MM.1S (cell line): ENCODE results near the gene PARVA.
"Not testable (repeated sequence)": the region's sequence is repeated elsewhere in the genome, so short reads cannot be mapped to it uniquely, and the experiment has no call there.

Experiments
- DNase-seq: peaks from one replicate; pipeline ENCODE4 v3.0.0-alpha.2; 2015
- H2AFZ ChIP-seq: fragments of 300-600 bp; sonication (generic); 2 replicates; pipeline ENCODE4 v1.6.0; 2016; ENCODE audit warnings: antibody characterized with exemption, low read length
- H3F3A ChIP-seq: fragments of 300-600 bp; sonication (generic); 2 replicates; pipeline ENCODE4 v1.6.1; 2016; ENCODE audit warnings: mild to moderate bottlenecking, antibody characterized with exemption, low read length, moderate library complexity, mixed read lengths; ENCODE audit not compliant: insufficient read depth
- H3K27ac ChIP-seq: fragments of 300-600 bp; sonication (generic); 2 replicates; pipeline ENCODE4 v1.5.1; 2016; ENCODE audit warnings: mild to moderate bottlenecking, low read length
- H3K27me3 ChIP-seq: fragments of 300-600 bp; sonication (generic); replicated peaks from 2 replicates; pipeline ENCODE4 v1.6.0; 2016; ENCODE audit warnings: low read length; ENCODE audit not compliant: insufficient read depth
- H3K36me3 ChIP-seq: fragments of 300-600 bp; sonication (generic); replicated peaks from 2 replicates; pipeline ENCODE4 v1.6.1; 2016; ENCODE audit warnings: mild to moderate bottlenecking, low read length, mixed read lengths; ENCODE audit not compliant: insufficient read depth
- H3K4me1 ChIP-seq: fragments of 300-600 bp; sonication (generic); 2 replicates; pipeline ENCODE4 v1.6.1; 2016; ENCODE audit warnings: low read length, mixed read lengths
- H3K4me2 ChIP-seq: fragments of 300-600 bp; sonication (generic); 2 replicates; pipeline ENCODE4 v1.6.0; 2016; ENCODE audit warnings: low read depth, low read length
- H3K4me3 ChIP-seq: fragments of 300-600 bp; sonication (generic); 2 replicates; pipeline ENCODE4 v1.5.1; 2016; ENCODE audit warnings: low read length, mixed read lengths
- H3K79me2 ChIP-seq: fragments of 300-600 bp; sonication (generic); 2 replicates; pipeline ENCODE4 v1.6.1; 2016; ENCODE audit warnings: mixed run types, low read length, mixed read lengths
- H3K9ac ChIP-seq: fragments of 300-600 bp; sonication (generic); 2 replicates; pipeline ENCODE4 v1.6.1; 2016; ENCODE audit warnings: low read length, mixed read lengths
- H3K9me2 ChIP-seq: fragments of 300-600 bp; sonication (generic); replicated peaks from 2 replicates; pipeline ENCODE4 v1.6.1; 2016; ENCODE audit warnings: mild to moderate bottlenecking, low read length, mixed read lengths; ENCODE audit not compliant: insufficient read depth
- H3K9me3 ChIP-seq: fragments of 300-600 bp; sonication (generic); replicated peaks from 2 replicates; pipeline ENCODE4 v1.6.1; 2016; ENCODE audit warnings: mild to moderate bottlenecking, low read length, mixed read lengths; ENCODE audit not compliant: insufficient read depth
- H4K20me1 ChIP-seq: fragments of 300-600 bp; sonication (generic); 2 replicates; pipeline ENCODE4 v1.6.1; 2016; ENCODE audit warnings: mild to moderate bottlenecking, low read length, moderate library complexity, mixed read lengths; ENCODE audit not compliant: insufficient read depth
- EZH2 ChIP-seq: fragments of 300-600 bp; sonication (generic); optimal IDR thresholded peaks from 2 replicates; pipeline ENCODE3; 2017; ENCODE audit warnings: low read depth, mild to moderate bottlenecking, antibody characterized with exemption, low read length, mixed read lengths
- EZH2phosphoT487 ChIP-seq: fragments of 300-600 bp; sonication (generic); IDR thresholded peaks from 2 replicates; pipeline ENCODE4 v1.6.1; 2018; ENCODE audit warnings: antibody characterized with exemption, low read length
- TF ChIP-seq, protein P1 (sequence below): fragments of 300-600 bp; sonication (generic); IDR thresholded peaks from 2 replicates; pipeline ENCODE4 v1.5.1; 2016; ENCODE audit warnings: antibody characterized with exemption, low read length, mixed read lengths

PARVA gene

GRCh38 chr11:12362857-12363256 lies 14.5 kb upstream of the PARVA start:
- Histone ChIP-seq H3K4me1 (no peaks in the 10 kb centered on the region), H3F3A (no peaks in the 10 kb centered on the region), H3K9ac (no peak overlapping the region), H4K20me1 (no peaks in the 10 kb centered on the region), H3K36me3 (no peaks in the 10 kb centered on the region), H3K9me3 (no peaks in the 10 kb centered on the region), H3K27ac (no peak overlapping the region), H3K27me3 (no peaks in the 10 kb centered on the region), H3K4me3 (no peak overlapping the region), H3K4me2 (no peak overlapping the region), H2AFZ (no peak overlapping the region), H3K9me2 (no peaks in the 10 kb centered on the region), H3K79me2 (no peaks in the 10 kb centered on the region)
- TF ChIP-seq EZH2 (no peak), EZH2phosphoT487 (no peak)
- TF ChIP-seq, protein P1, sequence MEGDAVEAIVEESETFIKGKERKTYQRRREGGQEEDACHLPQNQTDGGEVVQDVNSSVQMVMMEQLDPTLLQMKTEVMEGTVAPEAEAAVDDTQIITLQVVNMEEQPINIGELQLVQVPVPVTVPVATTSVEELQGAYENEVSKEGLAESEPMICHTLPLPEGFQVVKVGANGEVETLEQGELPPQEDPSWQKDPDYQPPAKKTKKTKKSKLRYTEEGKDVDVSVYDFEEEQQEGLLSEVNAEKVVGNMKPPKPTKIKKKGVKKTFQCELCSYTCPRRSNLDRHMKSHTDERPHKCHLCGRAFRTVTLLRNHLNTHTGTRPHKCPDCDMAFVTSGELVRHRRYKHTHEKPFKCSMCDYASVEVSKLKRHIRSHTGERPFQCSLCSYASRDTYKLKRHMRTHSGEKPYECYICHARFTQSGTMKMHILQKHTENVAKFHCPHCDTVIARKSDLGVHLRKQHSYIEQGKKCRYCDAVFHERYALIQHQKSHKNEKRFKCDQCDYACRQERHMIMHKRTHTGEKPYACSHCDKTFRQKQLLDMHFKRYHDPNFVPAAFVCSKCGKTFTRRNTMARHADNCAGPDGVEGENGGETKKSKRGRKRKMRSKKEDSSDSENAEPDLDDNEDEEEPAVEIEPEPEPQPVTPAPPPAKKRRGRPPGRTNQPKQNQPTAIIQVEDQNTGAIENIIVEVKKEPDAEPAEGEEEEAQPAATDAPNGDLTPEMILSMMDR, result no peak
- DNase-seq, result no peak

GRCh38 chr11:12363373-12363772 lies 14.0 kb upstream of the PARVA start:
- no peak for TF ChIP-seq EZH2
- TF ChIP-seq, protein P1, result no peak
- no peak for TF ChIP-seq EZH2phosphoT487

GRCh38 chr11:12365965-12366575 lies 11.3 kb upstream of the PARVA start:
- H3K9me2 ChIP-seq, H3K79me2 ChIP-seq, H3K9me3 ChIP-seq, H3K27me3 ChIP-seq, H3K36me3 ChIP-seq, H3K4me1 ChIP-seq, H3K4me3 ChIP-seq, H4K20me1 ChIP-seq, H3K27ac ChIP-seq, H3F3A ChIP-seq, H2AFZ ChIP-seq, H3K9ac ChIP-seq, H3K4me2 ChIP-seq: not testable (repeated sequence)
- peak; percentile 43 for DNase-seq

More at GRCh38 chr11:12363373-12363772, 14.0 kb upstream of the PARVA start:
- H3K4me2 ChIP-seq, result no peak overlapping the region
- no peaks in the 10 kb centered on the region for H3K36me3 ChIP-seq
- H3K9me2 ChIP-seq, result no peaks in the 10 kb centered on the region
- H3K9ac ChIP-seq, result no peak overlapping the region
- no peaks in the 10 kb centered on the region for H4K20me1 ChIP-seq
- H3K27ac ChIP-seq, result no peak overlapping the region
- no peaks in the 10 kb centered on the region for H3K79me2 ChIP-seq
- no peak for DNase-seq
- H3K27me3 ChIP-seq, result no peaks in the 10 kb centered on the region
- H3F3A ChIP-seq, result no peaks in the 10 kb centered on the region
- H3K9me3 ChIP-seq, result no peaks in the 10 kb centered on the region
- no peaks in the 10 kb centered on the region for H3K4me1 ChIP-seq
- H2AFZ ChIP-seq, result no peak overlapping the region
- no peak overlapping the region for H3K4me3 ChIP-seq

GRCh38 chr11:12367057-12367456 lies 10.3 kb upstream of the PARVA start:
- not testable (repeated sequence) for H2AFZ ChIP-seq, H3K9me2 ChIP-seq, H3K27ac ChIP-seq, H4K20me1 ChIP-seq, H3K9ac ChIP-seq, H3K27me3 ChIP-seq, H3K9me3 ChIP-seq, H3K79me2 ChIP-seq, H3K4me2 ChIP-seq, H3F3A ChIP-seq, H3K4me3 ChIP-seq, DNase-seq, H3K36me3 ChIP-seq, H3K4me1 ChIP-seq
